LNCaP clone FGC (cell line): Measurements from ENCODE around the gene PKP4.

ENCODE experiments used
- DNase-seq: peaks from one replicate; pipeline ENCODE4 v3.0.0-alpha.2; 2011; ENCODE audit warnings: low read depth
- H3K4me3 ChIP-seq: 2 replicates; pipeline ENCODE4 v1.5.1; 2011; ENCODE audit warnings: mild to moderate bottlenecking, low read depth, low read length, control low read depth
- CTCF ChIP-seq: IDR thresholded peaks from 2 replicates; pipeline ENCODE4 v1.5.1; 2012; ENCODE audit warnings: mild to moderate bottlenecking; ENCODE audit not compliant: control insufficient read depth, insufficient read depth; ENCODE audit errors: extremely low read depth

Gene PKP4

GRCh38 chr2:158713523-158714138 is 256.9 kb downstream of the PKP4 start:
- no peak for TF ChIP-seq CTCF
- DNase-seq = no peak
- no peak overlapping the region for H3K4me3 ChIP-seq

GRCh38 chr2:158714420-158714819 is 257.7 kb downstream of the PKP4 start:
- H3K4me3 ChIP-seq = no peak overlapping the region
- DNase-seq = no peak
- no peak for TF ChIP-seq CTCF

- H3K4me3 ChIP-seq = no peak overlapping the region
- DNase-seq = no peak
- no peak for TF ChIP-seq CTCF
Measured at GRCh38 chr2:158715357-158715756, 258.6 kb downstream of the PKP4 start.

- no peak overlapping the region for H3K4me3 ChIP-seq
- no peak for DNase-seq
- no peak for TF ChIP-seq CTCF
Measured at GRCh38 chr2:158716121-158716791, 259.5 kb downstream of the PKP4 start.

- no peak for TF ChIP-seq CTCF
- H3K4me3 ChIP-seq = no peak overlapping the region
Measured at GRCh38 chr2:158716921-158717320, 260.2 kb downstream of the PKP4 start.

GRCh38 chr2:158717366-158718195 is 260.8 kb downstream of the PKP4 start:
- no peak for TF ChIP-seq CTCF
- no peak for DNase-seq
- H3K4me3 ChIP-seq = no peak overlapping the region

More at GRCh38 chr2:158716921-158717320, 260.2 kb downstream of the PKP4 start:
- DNase-seq = no peak

- TF ChIP-seq CTCF = no peak
- DNase-seq = no peak
- no peak overlapping the region for H3K4me3 ChIP-seq
Measured at GRCh38 chr2:158718196-158718585, 261.4 kb downstream of the PKP4 start.
